Measurements from ENCODE around the gene CHD6.

CHD6 gene

DNA sequence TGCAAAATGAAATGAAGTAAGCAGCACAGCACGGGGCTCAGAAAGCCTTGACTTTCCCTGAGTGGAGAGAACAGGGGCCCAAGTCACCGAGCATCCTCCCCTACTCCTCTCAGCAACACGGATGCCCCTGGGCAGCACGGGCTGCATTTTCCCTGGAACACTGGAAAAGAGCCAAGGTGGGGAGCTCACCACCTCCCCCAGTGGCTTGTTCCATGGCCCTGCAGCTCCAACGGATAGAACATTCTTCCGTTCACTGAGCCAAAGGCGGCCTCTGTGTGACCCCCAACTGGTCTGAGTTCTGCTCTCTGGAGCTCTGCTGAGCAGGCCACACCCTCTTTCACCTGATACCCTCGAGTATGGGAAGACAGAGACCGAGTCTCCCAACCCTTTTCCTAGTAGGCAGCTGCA, 230.7 kb downstream of the CHD6 start:
- no peak for DNase-seq

DNA sequence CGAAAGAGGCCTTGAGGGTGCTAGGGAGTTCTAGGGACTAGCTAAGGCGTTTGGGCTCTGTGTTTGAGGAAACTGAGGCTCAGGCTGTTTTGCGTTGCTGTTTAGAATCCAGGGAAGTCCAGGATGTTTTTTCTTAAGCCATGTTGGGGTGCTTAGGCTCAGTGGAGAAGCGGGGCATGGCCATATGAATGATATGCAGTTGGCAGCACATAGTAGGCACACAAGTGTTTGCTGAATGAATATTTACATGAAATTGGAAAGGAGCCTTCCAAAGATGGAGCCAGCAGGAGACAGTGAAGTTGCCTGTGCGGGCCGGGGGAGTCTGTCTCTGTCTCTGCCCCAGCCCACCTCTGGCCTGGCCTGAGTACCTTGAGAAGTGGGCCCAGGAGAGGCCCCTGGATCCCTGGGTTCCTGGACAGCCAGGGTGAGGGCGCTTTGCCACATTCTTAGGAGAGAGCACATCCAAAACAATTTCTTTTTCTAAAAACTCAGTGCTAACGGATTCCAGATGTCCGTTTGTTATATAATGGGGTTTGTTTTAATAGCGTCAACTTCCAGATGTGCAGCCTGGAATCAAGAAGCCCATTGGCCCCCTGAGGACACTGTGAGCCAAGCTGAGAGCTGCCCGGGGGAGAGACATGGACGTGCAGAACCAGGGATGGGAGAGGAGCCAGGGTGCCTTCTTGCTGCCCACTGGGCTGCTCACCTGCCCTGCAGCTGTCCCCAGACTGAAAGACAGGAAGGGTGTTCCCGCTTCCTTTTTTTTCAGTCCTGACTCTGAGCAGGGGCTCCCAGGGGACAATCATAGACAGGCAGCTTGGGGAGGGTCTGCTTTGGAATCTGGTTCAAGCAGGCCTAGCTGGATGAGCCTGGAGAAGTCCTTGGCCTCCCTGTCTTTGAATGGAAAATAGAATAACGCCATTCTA, 231.4 kb downstream of the CHD6 start:
- DNase-seq: no peak

DNA sequence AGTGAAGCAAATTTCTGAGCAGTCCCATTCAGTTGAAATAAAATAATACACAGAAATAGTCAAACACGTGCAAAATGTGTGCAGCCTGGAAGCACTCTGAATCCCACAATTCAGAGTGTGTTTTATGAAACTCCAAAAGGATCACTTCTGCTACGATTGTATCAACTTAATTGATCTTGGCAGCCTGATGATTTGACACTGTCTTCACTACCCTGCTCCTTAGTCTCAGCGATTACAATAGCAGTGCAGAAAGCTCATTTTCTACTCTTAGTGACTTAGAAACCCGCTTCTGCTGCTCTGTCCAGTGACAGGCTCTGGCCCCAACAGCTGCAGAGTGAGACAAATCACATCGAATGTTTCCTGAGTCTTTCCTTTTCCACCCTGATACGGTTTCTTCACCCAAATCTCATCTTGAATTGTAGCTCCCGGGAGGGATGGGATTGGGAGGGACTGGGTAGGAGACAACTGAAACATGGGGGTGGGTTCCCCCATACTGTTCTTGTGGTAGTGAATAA, 235.3 kb downstream of the CHD6 start:
- no peak for DNase-seq

DNA sequence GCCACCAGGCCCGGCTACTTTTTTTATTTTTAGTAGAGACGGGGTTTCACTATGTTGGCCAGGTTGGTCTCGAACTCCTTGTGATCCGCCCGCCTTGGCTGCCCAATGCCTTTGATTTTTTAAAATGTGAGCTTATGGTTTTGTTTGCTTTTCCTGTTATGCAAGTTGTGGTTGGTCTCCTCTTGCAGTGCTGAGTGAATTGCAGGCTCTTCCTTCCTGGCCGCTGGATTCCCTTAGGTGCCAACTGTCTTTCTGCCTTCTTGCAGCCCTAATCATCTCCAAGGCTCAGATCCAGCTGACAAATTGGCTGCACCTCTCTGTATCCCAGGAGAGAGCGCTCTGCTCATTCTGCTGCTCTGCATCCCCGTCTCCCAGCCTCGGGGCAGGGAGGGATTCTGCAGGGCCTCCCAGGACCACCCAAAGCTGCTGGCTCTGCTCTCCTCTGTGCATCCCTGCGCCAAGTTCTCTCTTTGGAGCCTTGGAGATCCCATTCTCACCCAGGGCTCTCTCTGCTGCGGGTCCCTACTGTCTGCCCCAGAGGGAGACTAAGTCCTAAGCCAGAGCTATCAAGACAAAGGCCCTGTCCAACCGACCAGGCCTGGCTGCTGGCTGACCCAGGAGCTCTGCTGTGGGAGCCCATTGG, 237.5 kb downstream of the CHD6 start:
- DNase-seq: no peak

DNA sequence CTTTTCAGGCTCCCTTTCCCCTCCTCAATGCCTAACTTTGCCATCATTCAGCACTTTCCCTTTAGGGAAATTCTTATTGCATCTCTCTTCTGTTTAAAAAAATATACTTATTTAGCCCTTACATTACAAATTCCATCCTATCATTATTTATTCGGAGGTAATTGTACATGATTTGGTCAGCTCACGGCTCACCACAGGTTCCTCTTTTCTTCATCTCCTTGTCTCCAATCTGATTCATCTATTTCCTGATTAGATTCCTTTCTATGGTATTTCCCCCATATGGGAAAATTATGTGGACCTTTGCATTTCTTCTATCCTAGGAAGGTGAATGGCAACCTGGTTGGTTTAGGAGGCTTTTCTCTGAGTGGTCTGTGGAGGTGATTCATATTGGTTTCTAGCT, 238.6 kb downstream of the CHD6 start:
- no peak for DNase-seq

DNA sequence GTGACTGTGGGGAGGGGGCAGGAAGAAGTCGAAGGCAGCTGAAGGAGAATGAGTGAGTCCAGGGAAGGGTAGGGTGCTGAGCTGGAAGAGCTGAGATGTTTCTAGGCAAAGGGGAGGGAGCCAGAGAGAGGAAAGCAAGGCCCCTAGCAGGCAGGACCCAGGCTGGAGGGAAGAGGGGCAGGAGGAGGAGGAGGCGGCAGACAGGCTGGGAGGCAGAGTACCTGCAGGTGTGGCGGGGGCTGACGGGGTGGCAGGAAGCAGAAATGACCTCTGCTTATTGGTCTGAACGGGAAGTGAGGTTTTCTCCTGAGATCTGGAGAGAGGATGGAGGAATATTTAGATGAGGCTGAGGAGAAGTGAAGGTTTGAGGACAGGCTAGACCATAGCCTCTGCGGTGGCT, 240.9 kb downstream of the CHD6 start:
- no peak for DNase-seq

DNA sequence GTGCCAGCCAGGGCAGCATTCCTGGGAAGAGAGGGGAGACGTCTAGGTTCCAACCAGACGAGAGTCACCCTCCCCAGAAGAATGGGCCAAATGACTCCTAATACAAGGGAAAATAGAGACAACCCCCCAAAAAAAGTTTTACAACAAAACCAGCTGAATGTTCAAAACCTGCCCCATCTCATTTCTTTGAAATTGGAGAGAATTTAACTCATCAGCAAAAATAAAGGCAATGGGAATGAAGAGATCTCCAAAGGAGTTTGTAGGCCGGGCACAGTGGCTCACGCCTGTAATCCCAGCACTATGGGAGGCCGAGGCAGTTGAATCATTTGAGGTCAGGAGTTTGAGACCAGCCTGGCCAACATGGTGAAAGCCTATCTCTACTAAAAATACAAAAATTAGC, 241.8 kb downstream of the CHD6 start:
- DNase-seq: no peak

DNA sequence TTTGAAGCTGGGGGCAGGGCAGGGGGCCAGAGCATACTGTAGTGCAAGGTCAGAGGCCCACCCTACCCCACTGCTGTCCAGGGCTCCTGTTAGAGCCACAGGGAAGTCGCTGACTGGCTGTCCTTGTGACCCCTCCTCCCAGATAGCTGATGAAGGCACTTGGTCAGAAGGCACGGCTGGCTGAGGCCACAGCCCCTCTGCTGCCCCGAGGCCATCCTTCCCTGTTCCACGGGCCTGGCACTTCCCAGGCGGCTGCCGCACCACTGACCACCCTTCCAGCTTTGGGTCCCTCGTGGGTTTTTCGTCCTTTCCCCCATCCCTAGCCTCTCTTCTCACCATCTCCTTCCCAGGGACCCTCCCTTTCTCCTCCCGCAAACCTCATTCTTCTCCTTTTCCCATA, 242.3 kb downstream of the CHD6 start:
- no peak for DNase-seq

DNA sequence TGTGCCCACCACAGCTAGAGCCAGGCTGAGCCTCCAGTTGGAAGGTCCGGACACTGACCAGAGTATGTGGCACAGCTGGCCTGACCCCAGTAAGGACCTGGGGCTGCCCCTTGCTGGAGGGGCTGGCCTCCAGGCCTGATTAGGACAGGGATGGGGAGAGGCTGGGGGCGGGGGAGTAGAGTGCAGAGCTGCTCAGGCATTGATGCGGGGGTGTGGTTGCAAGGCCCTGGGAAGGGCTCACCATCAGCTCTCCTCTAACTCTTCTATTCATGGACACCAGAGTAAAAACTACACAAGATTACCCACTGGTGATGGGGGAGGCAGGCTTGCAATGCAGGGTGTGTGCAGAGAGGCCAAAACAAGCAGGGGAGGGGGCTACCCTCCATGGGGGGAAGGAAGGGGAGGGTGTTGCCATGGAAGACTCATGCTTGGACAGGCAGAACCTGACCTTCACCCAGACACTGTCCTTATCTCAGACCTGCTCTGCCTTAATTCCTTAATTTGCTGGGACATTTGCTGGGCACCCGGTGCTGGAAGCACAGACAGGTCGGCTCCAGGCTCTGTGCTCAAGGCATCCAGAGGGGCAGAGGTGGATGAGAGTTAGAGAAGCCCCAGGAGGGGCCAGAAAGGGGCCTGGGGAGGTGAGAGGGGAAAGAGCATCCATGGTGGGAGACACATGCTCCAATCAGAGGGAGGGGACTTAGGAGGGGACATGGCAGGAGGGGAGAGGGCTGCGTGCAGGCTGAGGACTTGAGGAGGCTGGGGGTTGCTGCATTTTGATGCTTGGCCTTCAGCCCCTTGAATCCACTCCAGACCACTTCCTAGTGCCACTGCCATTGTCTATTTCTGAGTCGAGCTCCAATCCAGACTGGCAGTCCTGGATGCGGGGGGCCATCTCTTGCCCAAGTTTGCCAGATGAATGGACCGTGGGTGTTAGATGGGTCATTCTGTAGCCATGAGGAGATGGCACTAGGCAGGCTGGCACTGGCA, 244.0 kb downstream of the CHD6 start:
- no peak for DNase-seq

DNA sequence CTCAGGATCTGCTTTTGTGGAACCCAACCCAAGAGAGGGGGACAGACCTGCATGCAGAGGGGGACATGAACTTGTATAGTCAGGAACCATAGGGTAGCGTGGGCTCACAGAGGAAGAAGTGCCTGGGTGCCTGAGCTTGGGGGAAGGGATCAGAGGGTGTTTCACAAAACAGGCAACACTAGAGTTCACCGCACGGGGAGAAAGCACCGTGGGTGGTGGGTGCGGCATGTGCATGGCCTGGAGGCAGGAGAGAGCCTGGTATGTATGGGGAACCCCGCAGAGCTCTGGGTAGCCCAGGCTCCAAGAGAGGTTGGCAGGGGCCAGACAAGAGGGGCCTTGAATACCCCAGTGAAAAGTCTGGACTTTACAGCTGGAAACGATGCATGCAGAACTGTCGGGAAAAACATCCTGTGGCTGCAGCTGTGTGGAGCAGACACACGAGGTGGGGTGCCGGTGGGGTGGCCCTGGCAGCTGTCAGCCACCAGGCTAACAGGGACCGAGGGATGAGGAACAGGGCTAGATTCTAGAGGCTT, 244.9 kb downstream of the CHD6 start:
- DNase-seq: no peak

DNA sequence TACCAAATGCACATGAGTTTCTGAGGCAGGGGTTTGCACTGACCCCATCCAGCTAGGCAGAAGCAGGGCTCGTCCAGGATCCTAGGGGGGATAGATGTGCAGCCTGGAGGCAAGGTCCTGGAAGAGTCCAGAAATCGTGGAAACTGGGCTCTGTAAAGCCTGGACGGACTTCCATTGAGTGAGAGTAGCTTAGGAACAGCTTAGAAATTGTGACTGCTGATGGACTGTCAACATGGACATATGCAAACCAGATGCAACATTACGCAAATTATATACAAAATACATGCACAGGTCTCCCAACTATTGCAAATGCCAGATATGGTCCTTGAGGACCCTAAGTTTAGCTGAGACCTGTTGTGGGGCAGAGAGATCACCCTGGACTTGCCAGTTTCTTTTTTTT, 246.8 kb downstream of the CHD6 start:
- DNase-seq: no peak

DNA sequence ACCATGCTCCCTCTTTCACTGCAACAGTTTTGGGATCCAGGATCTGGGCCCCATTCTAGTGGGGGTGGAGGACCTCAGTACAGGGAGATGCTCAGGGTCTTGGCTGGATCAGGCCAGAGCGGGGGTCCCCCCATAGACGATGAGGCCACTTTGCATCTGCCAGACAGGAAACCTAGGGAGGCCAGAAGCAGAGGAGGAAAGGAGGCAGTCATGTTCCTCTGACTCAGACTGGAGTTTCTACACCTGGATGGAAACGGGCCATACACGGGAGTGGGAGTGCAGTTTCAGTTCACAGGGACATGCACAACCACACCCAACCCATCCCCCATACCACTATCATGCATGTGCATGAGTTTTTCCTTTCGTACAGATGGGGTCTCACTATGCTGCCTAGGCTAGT, 248.0 kb downstream of the CHD6 start:
- no peak for DNase-seq

DNA sequence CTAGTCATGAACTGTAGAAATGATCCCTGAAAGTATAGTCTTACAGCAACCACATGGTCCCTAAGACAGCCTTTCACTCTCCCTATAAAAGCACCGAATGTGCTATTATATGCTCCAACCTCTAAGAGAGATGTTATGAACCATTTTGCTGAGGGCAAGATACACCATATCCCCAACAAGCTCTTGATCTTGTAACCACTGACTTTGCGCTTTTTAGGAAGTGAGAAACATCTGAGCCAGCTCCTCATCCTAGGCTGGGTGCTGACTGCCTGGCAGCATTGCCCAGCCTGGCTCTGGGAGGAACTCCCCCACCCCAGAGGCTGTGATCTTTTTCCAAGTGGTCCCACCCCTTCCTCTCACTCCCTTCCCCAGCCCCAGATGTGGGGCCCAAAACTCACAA, 248.5 kb downstream of the CHD6 start:
- no peak for DNase-seq

DNA sequence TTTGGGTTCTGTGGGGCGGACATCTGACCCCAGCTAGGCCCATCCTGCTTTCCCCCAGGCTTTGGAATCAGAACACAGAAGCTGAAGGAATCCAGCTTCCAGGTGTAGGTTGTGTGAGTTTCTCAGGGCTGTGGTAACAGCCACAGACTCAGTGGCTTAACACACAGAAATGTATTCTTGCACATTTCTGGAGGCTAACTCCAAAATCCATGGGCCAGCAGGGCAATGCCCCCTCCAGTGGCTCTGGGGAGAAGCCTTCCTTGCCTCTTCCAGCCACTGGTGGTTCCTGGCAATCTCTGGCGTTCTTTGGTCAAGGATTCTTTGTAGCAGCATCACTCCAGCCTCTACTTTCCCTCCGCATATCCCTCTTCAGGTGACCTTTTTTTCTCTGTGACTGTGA, 250.2 kb downstream of the CHD6 start:
- no peak for DNase-seq

DNA sequence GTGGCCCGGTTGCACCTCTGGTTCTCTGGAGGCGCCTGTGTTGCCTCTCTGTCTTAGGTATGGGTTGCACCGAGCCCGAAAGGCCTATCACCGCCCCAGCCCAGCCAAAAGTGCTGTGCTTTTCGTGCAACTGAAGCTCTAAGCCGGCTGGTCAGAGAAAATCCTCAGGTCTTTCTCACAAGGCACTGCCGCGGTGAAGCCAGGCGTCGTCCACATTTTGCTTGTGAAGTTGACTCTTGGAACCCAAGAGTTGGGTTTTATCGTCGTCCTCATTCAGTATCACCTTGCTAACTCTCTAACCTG, 250.8 kb downstream of the CHD6 start:
- no peak for DNase-seq

DNA sequence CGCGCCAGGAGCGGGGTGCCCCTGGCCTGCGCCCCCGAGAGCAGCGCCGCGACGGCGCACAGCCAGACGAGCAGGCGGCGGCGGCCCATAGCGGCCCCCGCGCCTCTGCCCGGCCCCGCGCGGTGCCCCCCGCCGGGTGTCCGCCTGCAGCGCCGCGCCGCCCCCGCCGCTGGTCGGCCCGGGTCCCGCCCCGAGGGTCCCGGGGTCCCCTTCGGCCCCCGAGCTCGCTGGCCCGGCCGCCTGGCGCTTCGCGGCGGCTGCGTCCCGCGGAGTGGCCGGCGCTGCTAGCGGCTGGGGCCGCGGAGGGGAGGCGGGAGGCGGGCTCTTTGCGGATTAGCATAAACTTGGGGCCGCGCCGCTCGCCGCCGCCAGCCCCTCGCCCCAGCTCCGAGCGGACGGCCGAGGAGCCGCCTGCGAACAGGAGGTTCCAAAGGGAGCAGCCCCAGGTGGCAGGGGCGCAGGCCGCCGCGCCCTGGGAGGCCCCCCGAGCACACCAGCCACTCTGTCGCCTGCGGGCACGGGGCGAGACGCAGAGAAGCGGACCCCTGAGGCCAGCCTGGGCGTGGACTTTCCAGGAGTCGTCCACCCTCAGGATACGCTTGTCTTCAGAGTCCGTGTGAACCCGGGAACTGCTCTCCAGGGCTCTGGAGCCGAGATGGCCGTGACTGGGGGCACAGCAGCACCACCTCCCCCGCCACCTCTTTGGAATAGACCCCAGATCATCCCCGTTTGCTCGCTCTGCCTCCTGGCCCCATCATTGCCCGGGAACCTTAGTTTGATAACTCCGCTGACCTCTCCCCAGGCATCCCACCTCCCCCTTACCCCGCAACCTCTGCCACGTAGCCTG, 251.4 kb downstream of the CHD6 start, which contains the start of gene EMILIN3:
Gene EMILIN3, minus strand, starts transcription at position 273 of the 847 bp plus-strand sequence. Its CDS starts 184 bp downstream, at position 89.
- DNase-seq: no peak

DNA sequence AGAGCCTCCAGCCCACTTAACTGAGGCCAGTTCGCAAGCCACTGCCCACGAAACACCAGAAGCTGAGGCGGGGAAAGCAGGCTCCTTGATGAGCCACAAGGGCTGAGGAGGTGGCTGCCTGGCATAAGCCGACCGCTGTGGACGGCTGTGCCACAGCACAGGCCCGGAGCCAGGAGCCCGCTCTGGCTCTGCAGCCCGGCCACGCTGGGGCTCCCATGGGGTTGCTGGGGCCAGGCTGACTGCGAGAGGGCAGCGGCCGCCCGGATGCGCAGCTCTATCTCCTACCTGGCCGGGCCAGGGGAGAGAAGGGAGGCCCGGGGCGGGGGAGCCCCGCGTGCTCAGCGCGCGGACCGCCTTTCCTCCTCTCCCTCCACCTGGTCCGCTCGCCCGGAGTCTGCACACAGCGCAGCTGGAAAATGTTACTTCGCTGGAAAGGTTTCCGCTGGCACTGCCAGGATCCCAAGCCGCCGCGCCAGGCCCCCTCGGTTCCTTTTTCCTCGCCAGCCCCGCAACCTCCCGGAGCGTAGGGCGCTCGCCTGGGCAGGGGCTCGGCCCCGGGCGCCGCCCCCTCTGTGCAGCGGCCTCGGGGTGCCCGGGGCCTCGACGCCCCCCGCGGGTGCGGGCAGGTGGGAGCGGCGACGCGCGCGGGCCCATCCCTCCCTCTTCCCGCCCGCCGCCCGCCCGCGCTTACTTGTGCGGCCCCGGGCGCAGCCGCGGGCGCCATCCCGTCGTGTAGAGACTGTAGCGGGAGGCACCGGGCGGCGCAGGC, 252.2 kb downstream of the CHD6 start:
- no peak for DNase-seq

DNA sequence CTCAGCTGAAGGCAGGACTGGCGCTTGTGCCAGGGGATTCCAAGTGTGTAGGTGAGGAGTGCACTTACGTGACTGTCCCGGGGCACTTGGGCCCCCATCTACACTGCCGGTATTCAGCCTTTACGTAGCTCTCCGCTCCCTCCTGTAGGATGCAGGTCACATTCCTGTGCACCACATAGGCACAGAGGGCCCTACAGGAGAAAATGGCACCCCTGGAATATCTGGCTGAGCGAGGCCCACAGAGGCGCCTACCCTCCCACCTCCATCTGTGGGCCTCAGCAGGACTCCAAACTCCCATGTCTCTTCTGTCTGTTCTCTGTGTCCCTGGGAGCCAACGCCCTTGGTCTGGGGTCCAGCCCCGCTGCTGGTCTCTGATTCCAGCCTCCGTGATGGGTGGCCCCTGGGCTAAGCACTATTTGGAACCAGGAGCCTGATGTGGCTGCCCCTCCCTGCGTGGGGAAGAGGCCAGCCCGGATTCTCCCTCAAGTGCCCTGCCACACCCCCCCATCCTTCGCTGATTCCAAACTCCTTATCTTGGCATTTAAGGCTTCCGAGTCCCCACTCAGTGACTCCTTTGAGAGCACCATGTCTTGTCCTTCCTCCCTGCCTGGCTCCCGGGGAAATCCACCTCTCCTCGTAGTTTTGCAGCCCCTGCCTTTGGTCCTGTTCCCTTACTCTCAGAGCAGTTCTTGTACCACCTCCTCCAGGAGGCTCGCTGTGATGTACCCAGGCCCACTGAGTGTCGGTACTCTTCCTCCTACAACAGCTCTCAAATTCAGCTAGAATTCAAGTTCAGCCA, 253.0 kb downstream of the CHD6 start:
- no peak for DNase-seq

DNA sequence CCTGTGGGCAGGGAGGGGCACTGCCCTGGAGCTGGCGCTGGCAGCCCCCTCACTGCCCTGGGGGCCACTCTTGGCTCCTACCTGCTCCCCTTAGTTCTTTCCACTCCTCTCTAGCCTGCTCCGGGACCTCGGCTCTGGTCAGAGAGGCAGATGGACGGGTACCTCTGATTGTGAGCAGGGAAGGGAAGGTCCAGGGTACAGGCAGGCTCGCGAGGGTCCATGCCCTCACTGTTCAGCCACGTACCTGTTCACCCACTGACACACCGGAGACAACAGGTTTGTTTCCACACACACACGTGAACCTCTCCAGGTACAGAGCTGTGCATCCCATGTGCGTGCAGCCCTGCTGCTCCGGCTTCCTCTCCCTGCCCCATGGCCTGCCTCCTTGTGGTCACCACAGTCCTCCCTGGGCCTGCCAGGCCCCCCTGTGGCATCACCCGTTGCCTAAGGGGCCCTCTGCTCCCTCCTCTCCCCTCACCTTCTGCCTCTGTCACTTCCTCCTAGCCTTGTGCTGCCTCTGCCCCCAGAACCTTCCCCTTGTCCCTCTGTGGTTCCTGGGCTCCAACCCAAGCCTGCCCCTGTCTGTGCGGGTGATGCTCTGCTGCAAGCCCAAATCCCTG, 253.8 kb downstream of the CHD6 start:
- DNase-seq: no peak

DNA sequence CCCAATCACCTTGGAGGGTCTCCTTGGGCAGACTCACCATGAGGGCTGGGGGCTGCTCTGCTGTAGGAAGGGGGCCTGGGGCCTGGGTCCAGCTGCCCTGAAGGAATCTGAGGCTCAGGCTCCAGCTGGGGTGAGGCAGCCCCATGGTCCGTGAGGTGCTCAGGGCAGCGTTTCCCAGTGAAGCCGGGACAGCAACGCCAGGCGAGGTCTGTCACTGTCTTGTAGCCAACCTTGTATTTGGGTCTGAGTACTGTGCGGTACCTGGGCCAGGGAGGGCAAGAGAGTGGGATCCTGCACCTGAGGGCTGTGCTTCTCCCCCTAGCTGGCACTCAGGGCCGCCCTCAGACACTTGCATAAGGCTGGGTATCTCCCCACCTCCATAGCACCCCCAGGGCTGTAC, 254.6 kb downstream of the CHD6 start:
- DNase-seq: no peak
